ENCODE results near the gene U2AF2.

Gene U2AF2

GRCh38 chr19:55644191-55644833 lies 10.5 kb upstream of the U2AF2 start:
- CTCF ChIA-PET, result no interaction called here
- peak overlapping the region; percentile 96 for H3K27ac ChIP-seq
- POLR2A ChIA-PET (ENCODE audit: low non-redundant PET), result no interaction called here
- DNase-seq (ENCODE audit: low spot score), result no peak
- TF ChIP-seq CTCF (conservative IDR thresholded peaks at IDR 0.05; ENCODE audit: low read depth), result no peak

GRCh38 chr19:55644842-55645511 lies 9.9 kb upstream of the U2AF2 start:
- ChIA-PET POLR2A (ENCODE audit: low non-redundant PET) (no interaction called here), CTCF (interaction anchor here (0.6 kb wide), 1 partner anchor 44 kb away, joined by 3 read pairs; no protein-coding TSS in a partner anchor)
- no peak for DNase-seq (ENCODE audit: low spot score)
- TF ChIP-seq CTCF (conservative IDR thresholded peaks at IDR 0.05; ENCODE audit: low read depth), result no peak
- H3K27ac ChIP-seq, result peak overlapping the region; percentile 96

DNA sequence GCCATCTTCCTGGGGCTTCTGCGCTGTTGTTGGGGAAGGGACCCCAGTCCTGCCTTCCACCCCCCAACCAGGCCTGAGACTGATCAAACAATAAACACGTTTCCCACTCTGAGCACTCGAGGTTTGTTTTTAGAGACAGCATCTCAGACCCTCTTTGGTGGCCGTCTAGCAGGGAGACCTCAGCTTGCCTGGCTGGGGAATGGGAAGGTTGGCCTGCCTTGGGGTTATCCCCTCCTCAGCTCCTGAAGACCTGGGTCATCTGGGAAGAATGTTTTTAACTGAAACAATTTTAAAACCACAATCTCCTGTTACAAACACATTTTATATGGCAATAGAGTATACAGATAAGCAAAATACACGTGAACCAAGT lies 9.3 kb upstream of the U2AF2 start:
- CTCF ChIA-PET, result interaction anchor here (0.6 to 0.8 kb wide), 2 partner anchors 28 to 45 kb away, joined by 3 to 4 read pairs; no protein-coding TSS in a partner anchor
- H3K27ac ChIP-seq, result peak overlapping the region; percentile 96
- POLR2A ChIA-PET (ENCODE audit: low non-redundant PET), result interaction anchor here (0.5 kb wide), 1 partner anchor 179 kb away, joined by 3 read pairs; no protein-coding TSS in a partner anchor
- no peak for TF ChIP-seq CTCF (conservative IDR thresholded peaks at IDR 0.05; ENCODE audit: low read depth)
- no peak for DNase-seq (ENCODE audit: low spot score)

DNA sequence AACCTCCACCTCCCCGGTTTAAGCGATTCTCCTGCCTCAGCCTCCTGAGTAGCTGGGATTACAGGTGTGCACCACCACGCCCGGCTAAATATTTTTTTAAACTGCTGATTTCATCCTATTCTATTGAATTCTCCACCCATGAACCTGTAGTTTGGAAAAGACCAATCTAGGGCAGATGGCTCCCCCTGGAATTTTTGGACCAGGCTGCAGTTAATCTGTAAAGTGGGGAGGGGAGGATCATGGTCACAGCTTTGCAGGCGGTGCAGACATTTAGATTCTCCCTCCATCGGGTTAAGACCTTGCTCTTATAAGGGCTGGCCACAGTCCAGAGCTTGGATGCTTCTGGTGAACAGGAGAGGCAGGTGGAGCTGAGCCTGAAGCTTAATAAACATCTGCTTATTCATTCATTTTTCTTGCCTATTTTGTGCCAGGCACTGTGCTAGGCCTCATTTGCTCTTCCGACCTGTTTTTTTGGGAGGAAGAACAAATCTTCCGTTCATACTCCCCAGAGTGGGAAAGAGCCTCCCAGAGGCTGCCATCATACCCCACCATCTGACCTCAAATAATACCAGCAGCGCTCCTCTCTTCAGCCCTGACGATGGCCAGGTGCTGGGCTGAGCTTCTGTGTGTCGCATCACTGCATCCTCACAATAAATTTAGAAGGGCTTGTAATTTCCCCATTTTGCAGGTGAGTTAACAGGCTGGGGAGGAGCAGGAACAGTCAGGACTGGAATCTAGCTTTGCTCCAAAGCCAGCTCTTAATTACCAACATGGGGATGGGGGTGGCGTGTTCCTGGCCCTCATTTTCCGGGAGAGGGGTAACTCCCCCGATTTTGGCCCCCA lies 7.7 kb upstream of the U2AF2 start:
- no peak for TF ChIP-seq CTCF (conservative IDR thresholded peaks at IDR 0.05; ENCODE audit: low read depth)
- ChIA-PET POLR2A (ENCODE audit: low non-redundant PET) (no interaction called here), CTCF (interaction anchor here (0.6 kb wide), 1 partner anchor 16 kb away, joined by 4 read pairs; no protein-coding TSS in a partner anchor)
- H3K27ac ChIP-seq, result peak overlapping the region; percentile 96
- no peak for DNase-seq (ENCODE audit: low spot score)

DNA sequence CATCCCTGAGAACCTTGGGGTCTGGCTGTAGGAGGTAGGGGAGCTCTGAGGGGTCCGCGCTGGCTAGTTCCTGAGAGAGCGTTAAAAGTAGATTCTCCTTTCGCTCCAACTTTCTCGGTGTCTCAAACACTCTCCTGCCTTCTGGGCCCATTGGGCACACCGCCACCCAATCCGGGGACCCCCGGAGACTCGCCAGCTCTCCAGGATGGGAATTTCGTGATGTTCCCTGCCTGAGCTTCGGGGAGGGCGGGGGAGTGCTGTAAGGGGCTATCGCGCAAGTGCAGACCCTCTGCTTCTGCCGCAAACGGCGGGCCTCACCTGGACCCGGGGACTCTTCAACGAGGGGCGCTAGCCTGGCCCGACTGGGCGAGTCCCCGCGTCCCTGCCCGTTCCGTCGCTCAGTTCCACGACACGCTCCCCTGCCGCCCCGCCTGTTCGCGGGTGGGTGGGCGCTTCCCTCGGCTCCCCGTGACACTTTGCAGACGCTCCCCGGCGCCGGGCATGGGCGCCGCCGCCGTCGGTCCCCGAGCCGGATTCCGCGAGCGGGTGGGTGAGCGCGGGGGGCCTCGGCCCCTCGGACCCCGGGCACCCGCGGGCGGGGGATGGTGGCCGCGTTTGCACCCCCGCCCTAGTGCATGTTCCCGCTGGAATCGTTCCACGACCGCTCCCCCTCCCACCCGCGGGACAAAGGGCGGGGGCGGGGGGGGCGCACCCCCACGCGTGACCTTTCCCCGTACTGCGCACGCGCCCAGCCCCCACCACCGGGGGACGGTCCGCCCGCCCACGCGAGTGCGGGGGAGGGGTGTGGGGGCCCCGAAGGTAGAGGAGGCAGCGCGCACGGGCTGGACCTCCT lies 6.9 kb upstream of the U2AF2 start, which contains the start of gene CCDC106:
CCDC106 (plus strand) TSS at position 481 of the 853 bp plus-strand sequence. CDS start 835 bp downstream, outside the sequence.
- peak; percentile 67 for DNase-seq (ENCODE audit: low spot score)
- POLR2A ChIA-PET (ENCODE audit: low non-redundant PET), result no interaction called here
- CTCF ChIA-PET, result interaction anchor here (0.6 kb wide), 1 partner anchor 17 kb away, joined by 4 read pairs; no protein-coding TSS in a partner anchor
- no peak for TF ChIP-seq CTCF (conservative IDR thresholded peaks at IDR 0.05; ENCODE audit: low read depth)
- peak within 1 kb of the TSS; percentile 96 for H3K27ac ChIP-seq

Measured in RWPE1 (cell line).